ENCODE results near the gene CXCL17. TPM values are rescaled to one million over a fixed set of nuclear protein-coding genes. Genes with fewer than 3 reads are reported as not detected.

CXCL17 gene
- total RNA-seq, 1 donor from 2014 or later: not detected

GRCh38 chr19:42406111-42406510 lies 36.6 kb downstream of the CXCL17 start:
- H3K36me3 Mint-ChIP-seq (ENCODE audit: low read depth): no peaks in the 10 kb centered on the region
- DNase-seq (ENCODE audit: low spot score): no peak
- H3K4me3 Mint-ChIP-seq (ENCODE audit: unreplicated experiment): no peak overlapping the region
- no peak overlapping the region for H3K27ac Mint-ChIP-seq (ENCODE audit: unreplicated experiment)
- H3K9me3 Mint-ChIP-seq (ENCODE audit: low read depth): no peaks in the 10 kb centered on the region
- no peaks in the 10 kb centered on the region for H3K27me3 Mint-ChIP-seq (ENCODE audit: low read depth)
- TF ChIP-seq CTCF (IDR thresholded peaks at IDR 0.05): no peak
- H3K4me1 Mint-ChIP-seq (ENCODE audit: low read depth): peaks cover 3% of the 10 kb centered on the region

- H3K36me3 Mint-ChIP-seq (ENCODE audit: low read depth): no peaks in the 10 kb centered on the region
- no peaks in the 10 kb centered on the region for H3K27me3 Mint-ChIP-seq (ENCODE audit: low read depth)
- DNase-seq (ENCODE audit: low spot score): no peak
- no peak overlapping the region for H3K4me3 Mint-ChIP-seq (ENCODE audit: unreplicated experiment)
- H3K9me3 Mint-ChIP-seq (ENCODE audit: low read depth): no peaks in the 10 kb centered on the region
- H3K4me1 Mint-ChIP-seq (ENCODE audit: low read depth): peaks cover 7% of the 10 kb centered on the region
- TF ChIP-seq CTCF (IDR thresholded peaks at IDR 0.05): no peak
- H3K27ac Mint-ChIP-seq (ENCODE audit: unreplicated experiment): no peak overlapping the region
Observed at GRCh38 chr19:42403586-42403985, 39.2 kb downstream of the CXCL17 start.

- Mint-ChIP-seq H3K36me3 (ENCODE audit: low read depth) (no peaks in the 10 kb centered on the region), H3K27ac (ENCODE audit: unreplicated experiment) (no peak overlapping the region), H3K9me3 (ENCODE audit: low read depth) (no peaks in the 10 kb centered on the region), H3K27me3 (ENCODE audit: low read depth) (no peaks in the 10 kb centered on the region), H3K4me1 (ENCODE audit: low read depth) (peaks cover 12% of the 10 kb centered on the region), H3K4me3 (ENCODE audit: unreplicated experiment) (peak overlapping the region; percentile 76)
- TF ChIP-seq CTCF (IDR thresholded peaks at IDR 0.05): no peak
- DNase-seq (ENCODE audit: low spot score): no peak
Observed at GRCh38 chr19:42402376-42403116, 40.2 kb downstream of the CXCL17 start.

- peak overlapping the region; percentile 76 for H3K4me3 Mint-ChIP-seq (ENCODE audit: unreplicated experiment)
- no peak for DNase-seq (ENCODE audit: low spot score)
- TF ChIP-seq CTCF (IDR thresholded peaks at IDR 0.05): peak; percentile 99
- peak overlapping the region; percentile 39 for H3K27ac Mint-ChIP-seq (ENCODE audit: unreplicated experiment)
- H3K27me3 Mint-ChIP-seq (ENCODE audit: low read depth): no peaks in the 10 kb centered on the region
- H3K4me1 Mint-ChIP-seq (ENCODE audit: low read depth): peaks cover 18% of the 10 kb centered on the region
- H3K9me3 Mint-ChIP-seq (ENCODE audit: low read depth): no peaks in the 10 kb centered on the region
- H3K36me3 Mint-ChIP-seq (ENCODE audit: low read depth): no peaks in the 10 kb centered on the region
Observed at GRCh38 chr19:42401365-42402303, 41.1 kb downstream of the CXCL17 start.

- DNase-seq (ENCODE audit: low spot score): no peak
- H3K4me3 Mint-ChIP-seq (ENCODE audit: unreplicated experiment): no peak overlapping the region
- no peaks in the 10 kb centered on the region for H3K27me3 Mint-ChIP-seq (ENCODE audit: low read depth)
- no peak for TF ChIP-seq CTCF (IDR thresholded peaks at IDR 0.05)
- peaks cover 25% of the 10 kb centered on the region for H3K4me1 Mint-ChIP-seq (ENCODE audit: low read depth)
- no peaks in the 10 kb centered on the region for H3K36me3 Mint-ChIP-seq (ENCODE audit: low read depth)
- H3K27ac Mint-ChIP-seq (ENCODE audit: unreplicated experiment): no peak overlapping the region
- H3K9me3 Mint-ChIP-seq (ENCODE audit: low read depth): no peaks in the 10 kb centered on the region
Observed at GRCh38 chr19:42400404-42400803, 42.3 kb downstream of the CXCL17 start.

Data from chondrocyte (in vitro differentiated cells).